Measurements from ENCODE around the gene FAM234B. TPM values are rescaled to one million over a fixed set of nuclear protein-coding genes. Genes with fewer than 3 reads are reported as not detected.

FAM234B gene
- total RNA-seq, 4 donors from 2014 or later = 19.3 to 41.4 (median 25.6) TPM

DNA sequence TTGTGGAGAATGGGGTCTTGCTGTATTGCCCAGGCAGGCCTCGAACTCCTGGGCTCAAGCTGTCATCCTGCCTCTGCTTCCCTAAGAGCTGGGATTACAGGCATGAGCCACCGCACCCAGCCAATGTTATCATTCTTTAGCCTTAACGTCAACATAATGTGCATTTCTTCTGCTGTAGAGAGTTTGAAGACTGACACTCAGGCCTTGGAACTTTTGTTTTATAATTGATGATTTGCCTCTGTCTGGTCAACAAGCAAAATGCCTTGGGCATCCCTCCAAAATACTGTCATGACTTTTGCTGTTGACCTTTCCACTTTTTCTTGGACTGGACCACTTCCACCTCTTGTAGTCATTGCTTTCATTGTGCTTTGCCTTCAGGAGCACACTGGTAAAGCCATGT is 29.0 kb downstream of the FAM234B start:
- DNase-seq (ENCODE audit: low spot score in 2 of 2) = no peak
- TF ChIP-seq, protein P1, sequence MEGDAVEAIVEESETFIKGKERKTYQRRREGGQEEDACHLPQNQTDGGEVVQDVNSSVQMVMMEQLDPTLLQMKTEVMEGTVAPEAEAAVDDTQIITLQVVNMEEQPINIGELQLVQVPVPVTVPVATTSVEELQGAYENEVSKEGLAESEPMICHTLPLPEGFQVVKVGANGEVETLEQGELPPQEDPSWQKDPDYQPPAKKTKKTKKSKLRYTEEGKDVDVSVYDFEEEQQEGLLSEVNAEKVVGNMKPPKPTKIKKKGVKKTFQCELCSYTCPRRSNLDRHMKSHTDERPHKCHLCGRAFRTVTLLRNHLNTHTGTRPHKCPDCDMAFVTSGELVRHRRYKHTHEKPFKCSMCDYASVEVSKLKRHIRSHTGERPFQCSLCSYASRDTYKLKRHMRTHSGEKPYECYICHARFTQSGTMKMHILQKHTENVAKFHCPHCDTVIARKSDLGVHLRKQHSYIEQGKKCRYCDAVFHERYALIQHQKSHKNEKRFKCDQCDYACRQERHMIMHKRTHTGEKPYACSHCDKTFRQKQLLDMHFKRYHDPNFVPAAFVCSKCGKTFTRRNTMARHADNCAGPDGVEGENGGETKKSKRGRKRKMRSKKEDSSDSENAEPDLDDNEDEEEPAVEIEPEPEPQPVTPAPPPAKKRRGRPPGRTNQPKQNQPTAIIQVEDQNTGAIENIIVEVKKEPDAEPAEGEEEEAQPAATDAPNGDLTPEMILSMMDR (IDR thresholded peaks at IDR 0.05) = no peak
- no peak for TF ChIP-seq POLR2A (IDR thresholded peaks at IDR 0.05)
- WGBS, 2 donors = 91 to 92% methylated on average over 3 of the region's 3 CpGs
- intact Hi-C loops (cut with DNase I; ENCODE audit: low total_unique reads) = no loop called here
- H3K4me3 ChIP-seq (ENCODE audit: low read depth, poor library complexity, severe bottlenecking) = no peak overlapping the region

DNA sequence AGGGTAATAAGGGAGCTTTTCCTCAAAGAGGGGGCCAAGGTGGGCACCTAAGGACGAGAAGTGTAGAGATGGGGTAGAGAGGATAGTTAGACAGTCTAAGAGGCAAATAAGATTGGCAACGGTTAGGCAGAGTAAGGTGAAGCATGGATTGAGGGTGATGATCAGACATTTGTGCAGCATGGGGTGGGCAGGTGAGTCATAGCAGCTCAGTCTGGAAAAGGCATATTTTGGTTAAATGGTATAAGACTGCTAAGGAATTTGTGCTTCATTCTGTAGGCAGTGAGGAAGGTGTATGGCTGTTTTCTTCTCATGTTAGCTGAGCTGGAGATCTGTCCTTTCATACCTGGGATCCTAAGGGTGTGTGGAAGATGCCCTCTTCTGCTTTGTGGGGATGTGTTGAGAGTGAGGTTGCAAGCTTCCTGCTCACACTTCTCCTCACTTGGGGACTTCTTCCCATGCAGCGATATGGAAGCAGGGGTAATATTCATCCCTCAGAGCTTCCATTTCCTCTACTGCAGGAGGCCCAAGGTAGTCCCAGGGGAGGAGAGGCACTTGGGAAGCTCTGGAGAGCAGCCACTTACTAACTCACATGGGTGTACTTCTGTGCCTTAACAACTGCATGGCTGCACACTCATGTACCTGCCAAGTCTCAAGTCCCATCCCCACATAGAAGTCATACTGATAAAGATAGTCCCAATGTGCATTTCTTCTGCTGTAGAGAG is 30.4 kb downstream of the FAM234B start:
- H3K4me3 ChIP-seq (ENCODE audit: low read depth, poor library complexity, severe bottlenecking) = no peak overlapping the region
- intact Hi-C loops (cut with DNase I; ENCODE audit: low total_unique reads) = loop anchor here (5.0 kb wide), 1 partner anchor 1578 kb away; no protein-coding TSS in a partner anchor
- no peak for DNase-seq (ENCODE audit: low spot score in 2 of 2)
- 88 to 98% methylated on average over 3 of the region's 3 CpGs for WGBS, 2 donors
- no peak for TF ChIP-seq POLR2A (IDR thresholded peaks at IDR 0.05)
- TF ChIP-seq, protein P1 (IDR thresholded peaks at IDR 0.05) = no peak

DNA sequence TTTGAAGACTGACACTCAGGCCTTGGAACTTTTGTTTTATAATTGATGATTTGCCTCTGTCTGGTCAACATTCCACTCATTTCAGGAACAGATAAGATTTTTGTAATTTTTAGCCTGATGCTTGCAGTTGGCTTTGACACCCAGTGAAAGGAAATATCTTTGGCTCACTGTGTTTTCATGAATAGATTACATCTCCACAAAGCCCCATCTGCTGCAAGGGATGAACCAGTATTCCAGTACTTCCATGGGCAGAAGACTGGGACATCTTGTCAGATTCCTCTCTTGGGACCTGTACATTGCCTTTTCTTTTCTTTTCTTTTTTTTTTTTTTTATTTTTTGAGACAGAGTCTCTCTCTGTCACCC is 30.9 kb downstream of the FAM234B start:
- DNase-seq (ENCODE audit: low spot score in 2 of 2) = no peak
- no peak overlapping the region for H3K4me3 ChIP-seq (ENCODE audit: low read depth, poor library complexity, severe bottlenecking)
- intact Hi-C loops (cut with DNase I; ENCODE audit: low total_unique reads) = loop anchor here (5.0 kb wide), 1 partner anchor 1577 kb away; no protein-coding TSS in a partner anchor
- TF ChIP-seq, protein P1 (IDR thresholded peaks at IDR 0.05) = no peak
- TF ChIP-seq POLR2A (IDR thresholded peaks at IDR 0.05) = no peak

- intact Hi-C loops (cut with DNase I; ENCODE audit: low total_unique reads) = loop anchor here (5.0 kb wide), 1 partner anchor 1576 kb away; no protein-coding TSS in a partner anchor
- WGBS, 2 donors = 89 to 95% methylated on average over 9 to 12 of the region's 12 CpGs
- TF ChIP-seq, protein P1 (IDR thresholded peaks at IDR 0.05) = no peak
- TF ChIP-seq POLR2A (IDR thresholded peaks at IDR 0.05) = no peak
- no peak for DNase-seq (ENCODE audit: low spot score in 2 of 2)
- H3K4me3 ChIP-seq (ENCODE audit: low read depth, poor library complexity, severe bottlenecking) = no peak overlapping the region
Measured at GRCh38 chr12:13075786-13076570, 31.8 kb downstream of the FAM234B start.

GRCh38 chr12:13079440-13079906 is 35.3 kb downstream of the FAM234B start:
- no peak for DNase-seq (ENCODE audit: low spot score in 2 of 2)
- WGBS, 2 donors = 89 to 96% methylated on average over 8 of the region's 8 CpGs
- no peak overlapping the region for H3K4me3 ChIP-seq (ENCODE audit: low read depth, poor library complexity, severe bottlenecking)
- intact Hi-C loops (cut with DNase I; ENCODE audit: low total_unique reads) = loop anchor here (1.0 to 5.0 kb wide), 2 partner anchors 20 to 1573 kb away; no protein-coding TSS in a partner anchor
- TF ChIP-seq POLR2A (IDR thresholded peaks at IDR 0.05) = no peak
- TF ChIP-seq, protein P1 (IDR thresholded peaks at IDR 0.05) = no peak
